HCT116 (cell line): ENCODE data around the gene PRLR.

ENCODE experiments used
- CBX3 ChIP-seq: IDR thresholded peaks from 2 replicates; pipeline ENCODE4 v1.6.1; 2012; ENCODE audit warnings: low read depth
- CEBPB ChIP-seq: IDR thresholded peaks from 2 replicates; pipeline ENCODE4 v1.6.1; 2012; ENCODE audit warnings: low read depth
- CTCF ChIP-seq, 3 experiments: fragments of 200-600 bp in 1 of 3; sonication (generic) in 1 of 3; IDR thresholded peaks in 2 of 3; conservative IDR thresholded peaks in 1 of 3; 2 replicates each; pipeline ENCODE4 v1.5.1; 2012 to 2017; ENCODE audit warnings: low read depth in 2 of 3, low read length in 2 of 3, antibody characterized with exemption in 1 of 3, borderline replicate concordance in 1 of 3, control low read depth in 1 of 3, mild to moderate bottlenecking in 1 of 3, mixed read lengths in 1 of 3, mixed run types in 1 of 3, moderate library complexity in 1 of 3; ENCODE audit not compliant: insufficient read depth in 1 of 3
- EGR1 ChIP-seq: IDR thresholded peaks from 2 replicates; pipeline ENCODE4 v1.6.1; 2012; ENCODE audit warnings: low read depth
- ELF1 ChIP-seq: IDR thresholded peaks from 2 replicates; pipeline ENCODE4 v1.6.1; 2012; ENCODE audit warnings: low read depth, borderline replicate concordance
- EZH2 ChIP-seq: fragments of 200-600 bp; sonication (generic); IDR thresholded peaks from 2 replicates; pipeline ENCODE4 v1.6.1; 2017; ENCODE audit warnings: antibody characterized with exemption, mixed run types
- POLR2AphosphoS5 ChIP-seq: IDR thresholded peaks from 2 replicates; pipeline ENCODE4 v1.6.1; 2011; ENCODE audit warnings: mild to moderate bottlenecking, low read depth, low read length, moderate library complexity
- RAD21 ChIP-seq: IDR thresholded peaks from 2 replicates; pipeline ENCODE4 v1.6.1; 2012; ENCODE audit warnings: low read depth, mild to moderate bottlenecking
- REST ChIP-seq: IDR thresholded peaks from 2 replicates; pipeline ENCODE4 v1.6.1; 2012; ENCODE audit warnings: low read depth
- SP1 ChIP-seq: IDR thresholded peaks from 2 replicates; pipeline ENCODE4 v1.6.1; 2012; ENCODE audit warnings: low read depth
- TCF7L2 ChIP-seq: IDR thresholded peaks from 2 replicates; pipeline ENCODE4 v1.7.0; 2011; ENCODE audit warnings: borderline replicate concordance, inconsistent platforms; ENCODE audit not compliant: insufficient read depth, insufficient read length; ENCODE audit errors: extremely low read depth
- ZNF274 ChIP-seq: fragments of 200-500 bp; sonication (Bioruptor generic); IDR thresholded peaks from 2 replicates; pipeline ENCODE4 v1.6.1; 2014; ENCODE audit warnings: mild to moderate bottlenecking, low read depth, low read length, inconsistent platforms

- TF ChIP-seq EZH2 (no peak), CBX3 (no peak), POLR2AphosphoS5 (no peak), TCF7L2 (no peak), EGR1 (no peak), ELF1 (no peak), CTCF (IDR thresholded peaks at IDR 0.05 in 2 of 3, conservative IDR thresholded peaks at IDR 0.05 in 1 of 3; ENCODE audit: borderline replicate concordance in 1 of 3, insufficient read depth in 1 of 3, low read depth in 2 of 3, low read length in 2 of 3) (no peak), ZNF274 (no peak), RAD21 (no peak), REST (no peak), CEBPB (no peak), SP1 (no peak)
Observed at GRCh38 chr5:35059251-35059650, 171.0 kb downstream of the PRLR start.
